Measurements from ENCODE around the gene RAB6A. TPM values are rescaled to one million over a fixed set of nuclear protein-coding genes. Genes with fewer than 3 reads are reported as not detected.

RAB6A gene
- total RNA-seq, 1 experiment from 2014 or later, result 121 TPM

GRCh38 chr11:73652856-73653559 lies 107.9 kb downstream of the RAB6A start:
- no peaks in the 10 kb centered on the region for H3K9me2 ChIP-seq (ENCODE audit: insufficient read depth)
- TF ChIP-seq ELF1 (IDR thresholded peaks at IDR 0.05; ENCODE audit: borderline replicate concordance, low read depth), result no peak
- no peak for TF ChIP-seq CEBPB (IDR thresholded peaks at IDR 0.05; ENCODE audit: low read depth)
- TF ChIP-seq, protein P1, sequence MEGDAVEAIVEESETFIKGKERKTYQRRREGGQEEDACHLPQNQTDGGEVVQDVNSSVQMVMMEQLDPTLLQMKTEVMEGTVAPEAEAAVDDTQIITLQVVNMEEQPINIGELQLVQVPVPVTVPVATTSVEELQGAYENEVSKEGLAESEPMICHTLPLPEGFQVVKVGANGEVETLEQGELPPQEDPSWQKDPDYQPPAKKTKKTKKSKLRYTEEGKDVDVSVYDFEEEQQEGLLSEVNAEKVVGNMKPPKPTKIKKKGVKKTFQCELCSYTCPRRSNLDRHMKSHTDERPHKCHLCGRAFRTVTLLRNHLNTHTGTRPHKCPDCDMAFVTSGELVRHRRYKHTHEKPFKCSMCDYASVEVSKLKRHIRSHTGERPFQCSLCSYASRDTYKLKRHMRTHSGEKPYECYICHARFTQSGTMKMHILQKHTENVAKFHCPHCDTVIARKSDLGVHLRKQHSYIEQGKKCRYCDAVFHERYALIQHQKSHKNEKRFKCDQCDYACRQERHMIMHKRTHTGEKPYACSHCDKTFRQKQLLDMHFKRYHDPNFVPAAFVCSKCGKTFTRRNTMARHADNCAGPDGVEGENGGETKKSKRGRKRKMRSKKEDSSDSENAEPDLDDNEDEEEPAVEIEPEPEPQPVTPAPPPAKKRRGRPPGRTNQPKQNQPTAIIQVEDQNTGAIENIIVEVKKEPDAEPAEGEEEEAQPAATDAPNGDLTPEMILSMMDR (IDR thresholded peaks at IDR 0.05 in 2 of 3, conservative IDR thresholded peaks at IDR 0.05 in 1 of 3; ENCODE audit: borderline replicate concordance in 1 of 3, insufficient read depth in 1 of 3, low read depth in 2 of 3, low read length in 2 of 3), result no peak
- TF ChIP-seq SP1 (IDR thresholded peaks at IDR 0.05; ENCODE audit: low read depth), result no peak
- no peak for TF ChIP-seq CBX3 (IDR thresholded peaks at IDR 0.05; ENCODE audit: low read depth)
- no peak for TF ChIP-seq ZNF274 (IDR thresholded peaks at IDR 0.05; ENCODE audit: low read depth, low read length)
- TF ChIP-seq POLR2A (IDR thresholded peaks at IDR 0.05; ENCODE audit: borderline replicate concordance, extremely low read depth, insufficient read depth, insufficient read length), result no peak
- TF ChIP-seq EGR1 (IDR thresholded peaks at IDR 0.05; ENCODE audit: low read depth), result no peak
- ATAC-seq (no peak), DNase-seq (ENCODE audit: low read depth, low spot score) (no peak)
- peak overlapping the region; percentile 49 for H3K4me2 ChIP-seq (ENCODE audit: low read length)
- no peaks in the 10 kb centered on the region for H3K9me3 ChIP-seq (ENCODE audit: control insufficient read depth in 1 of 2, insufficient read depth in 1 of 2, low read depth in 1 of 2, low read length in 2 of 2)
- H3K27ac ChIP-seq (ENCODE audit: low read depth, low read length), result no peak overlapping the region
- no TSS peak for BruUV-seq (replicated peaks)
- intact Hi-C loops (cut with micrococcal nuclease), result no loop called here
- H3K4me3 ChIP-seq (replicated peaks in 1 of 2; ENCODE audit: low read depth in 1 of 2, low read length in 2 of 2), result no peak overlapping the region
- H3K27me3 ChIP-seq (ENCODE audit: insufficient read depth, low read length), result no peaks in the 10 kb centered on the region
- H3K36me3 ChIP-seq (ENCODE audit: control insufficient read depth in 1 of 2, insufficient read depth in 2 of 2, low read length in 2 of 2), result no peaks in the 10 kb centered on the region
- ChIA-PET RAD21 (ENCODE audit: low non-redundant PET in 1 of 2, low total read pairs in 2 of 2, uncharacterized antibody in 2 of 2, unreplicated experiment in 2 of 2) (no interaction called here), CTCF (interaction anchor here (1.0 kb wide), 1 partner anchor 27 kb away, joined by 4 read pairs; no protein-coding TSS in a partner anchor), POLR2A (interaction anchor here (0.5 kb wide), 1 partner anchor 55 kb away, joined by 5 read pairs; no protein-coding TSS in a partner anchor)
- H3K9ac ChIP-seq (ENCODE audit: low read length), result no peak overlapping the region
- H3K4me1 ChIP-seq (ENCODE audit: control insufficient read depth in 1 of 2, insufficient read depth in 2 of 2, low read length in 2 of 2), result peaks cover 17 to 20% of the 10 kb centered on the region in 2 experiments
- no peaks in the 10 kb centered on the region for H3K79me2 ChIP-seq (ENCODE audit: insufficient read depth, low read length)
- no peak overlapping the region for H2AFZ ChIP-seq (ENCODE audit: low read depth, low read length, poor library complexity, severe bottlenecking)
- H4K20me1 ChIP-seq (ENCODE audit: insufficient read depth), result no peaks in the 10 kb centered on the region
